COR-L47 (cell line): ENCODE measurements around the gene IQSEC1.
A peak's percentile ranks its signal among the peaks of the same experiment; 100 is the strongest.

Experiments used
- DNase-seq: peaks from one replicate; lab custom pipeline; 2025; lab: John Stamatoyannopoulos, UW

IQSEC1 gene

GRCh38 chr3:13106308-13107001 is 33.2 kb upstream of the IQSEC1 start:
- DNase-seq = no peak

- DNase-seq = no peak
Observed at GRCh38 chr3:13105896-13106250, 32.6 kb upstream of the IQSEC1 start.

GRCh38 chr3:13105181-13105895 is 32.1 kb upstream of the IQSEC1 start:
- no peak for DNase-seq

- no peak for DNase-seq
Observed at GRCh38 chr3:13104511-13104910, 31.3 kb upstream of the IQSEC1 start.

GRCh38 chr3:13103416-13104058 is 30.3 kb upstream of the IQSEC1 start:
- no peak for DNase-seq

GRCh38 chr3:13102386-13103345 is 29.4 kb upstream of the IQSEC1 start:
- no peak for DNase-seq

- no peak for DNase-seq
Observed at GRCh38 chr3:13099707-13100106, 26.5 kb upstream of the IQSEC1 start.

GRCh38 chr3:13098192-13098988 is 25.2 kb upstream of the IQSEC1 start:
- DNase-seq = no peak

GRCh38 chr3:13096356-13096755 is 23.1 kb upstream of the IQSEC1 start:
- DNase-seq = no peak

GRCh38 chr3:13095408-13095937 is 22.2 kb upstream of the IQSEC1 start:
- DNase-seq = no peak

GRCh38 chr3:13093687-13094086 is 20.5 kb upstream of the IQSEC1 start:
- no peak for DNase-seq

GRCh38 chr3:13092621-13093617 is 19.7 kb upstream of the IQSEC1 start:
- DNase-seq = no peak

- peak; percentile 12 for DNase-seq
Observed at GRCh38 chr3:13091898-13092611, 18.8 kb upstream of the IQSEC1 start.

- no peak for DNase-seq
Observed at GRCh38 chr3:13088028-13089006, 15.1 kb upstream of the IQSEC1 start.

- DNase-seq = no peak
Observed at GRCh38 chr3:13087320-13087990, 14.2 kb upstream of the IQSEC1 start.

- no peak for DNase-seq
Observed at GRCh38 chr3:13086531-13086981, 13.3 kb upstream of the IQSEC1 start.

- no peak for DNase-seq
Observed at GRCh38 chr3:13085846-13086179, 12.6 kb upstream of the IQSEC1 start.
